ENCODE results near the gene PRELID2. TPM values are rescaled to one million over a fixed set of nuclear protein-coding genes. Genes with fewer than 3 reads are reported as not detected.

The PRELID2 gene
- total RNA-seq, 1 donor from 2014 or later = 23.5 TPM

- H3K27ac ChIP-seq = no peak overlapping the region
- no peak for DNase-seq (ENCODE audit: low spot score in 2 of 2)
- peaks cover 0 to 11% of the 10 kb centered on the region in 2 donors for H3K36me3 ChIP-seq
- peaks cover 0 to 4% of the 10 kb centered on the region in 2 donors for H3K4me1 ChIP-seq
- no peak for TF ChIP-seq CTCF (IDR thresholded peaks at IDR 0.05)
- H3K27me3 ChIP-seq = no peaks in the 10 kb centered on the region
- intact Hi-C loops (cut with DNase I) = no loop called here
- H3K9me3 ChIP-seq = no peaks in the 10 kb centered on the region
- no peak overlapping the region for H3K4me3 ChIP-seq
Observed at GRCh38 chr5:145780982-145781381, 54.2 kb downstream of the PRELID2 start.

GRCh38 chr5:145778144-145778900 is 56.8 kb downstream of the PRELID2 start:
- peak overlapping the region in 1 of 2 donors; percentile 18 for H3K27ac ChIP-seq

GRCh38 chr5:145777445-145778063 is 57.6 kb downstream of the PRELID2 start:
- DNase-seq (ENCODE audit: low spot score in 2 of 2) = no peak

More at GRCh38 chr5:145778144-145778900, 56.8 kb downstream of the PRELID2 start:
- DNase-seq (ENCODE audit: low spot score in 2 of 2) = peak in 1 of 2 donors; percentile 65
- Histone ChIP-seq H3K9me3 (no peaks in the 10 kb centered on the region), H3K4me3 (no peak overlapping the region), H3K36me3 (peaks cover 2 to 7% of the 10 kb centered on the region in 2 donors), H3K4me1 (peaks cover 3 to 9% of the 10 kb centered on the region in 2 donors), H3K27me3 (no peaks in the 10 kb centered on the region)
- no peak for TF ChIP-seq CTCF (IDR thresholded peaks at IDR 0.05)
- intact Hi-C loops (cut with DNase I) = no loop called here

GRCh38 chr5:145776886-145777285 is 58.3 kb downstream of the PRELID2 start:
- peaks cover 0 to 2% of the 10 kb centered on the region in 2 donors for H3K36me3 ChIP-seq
- H3K9me3 ChIP-seq = no peaks in the 10 kb centered on the region
- TF ChIP-seq CTCF (IDR thresholded peaks at IDR 0.05) = no peak
- no peak overlapping the region for H3K4me3 ChIP-seq
- H3K27me3 ChIP-seq = no peaks in the 10 kb centered on the region
- intact Hi-C loops (cut with DNase I) = no loop called here
- peak overlapping the region; percentile 17 to 59 for H3K27ac ChIP-seq
- H3K4me1 ChIP-seq = peaks cover 3 to 9% of the 10 kb centered on the region in 2 donors
- DNase-seq (ENCODE audit: low spot score in 2 of 2) = no peak

More at GRCh38 chr5:145777445-145778063, 57.6 kb downstream of the PRELID2 start:
- Histone ChIP-seq H3K27ac (peak overlapping the region in 1 of 2 donors; percentile 18), H3K4me1 (peaks cover 3 to 9% of the 10 kb centered on the region in 2 donors), H3K36me3 (peaks cover 2 to 3% of the 10 kb centered on the region in 2 donors), H3K9me3 (no peaks in the 10 kb centered on the region), H3K4me3 (no peak overlapping the region), H3K27me3 (no peaks in the 10 kb centered on the region)
- no peak for TF ChIP-seq CTCF (IDR thresholded peaks at IDR 0.05)
- intact Hi-C loops (cut with DNase I) = no loop called here

GRCh38 chr5:145775893-145776444 is 59.2 kb downstream of the PRELID2 start:
- no peaks in the 10 kb centered on the region for H3K27me3 ChIP-seq
- peaks cover 3 to 9% of the 10 kb centered on the region in 2 donors for H3K4me1 ChIP-seq
- intact Hi-C loops (cut with DNase I) = no loop called here
- no peak for TF ChIP-seq CTCF (IDR thresholded peaks at IDR 0.05)
- H3K4me3 ChIP-seq = no peak overlapping the region
- no peaks in the 10 kb centered on the region for H3K9me3 ChIP-seq
- H3K36me3 ChIP-seq = peaks cover 0 to 2% of the 10 kb centered on the region in 2 donors
- H3K27ac ChIP-seq = peak overlapping the region; percentile 42 to 59
- peak in 1 of 2 donors; percentile 69 for DNase-seq (ENCODE audit: low spot score in 2 of 2)

Measured in ascending aorta (tissue), 2 donors.